ENCODE results near the gene MBP. TPM values are rescaled to one million over a fixed set of nuclear protein-coding genes. Genes with fewer than 3 reads are reported as not detected.

MBP gene
- total and polyA plus RNA-seq, 4 donors: 619 to 2,945 (median 1,632) TPM

DNA sequence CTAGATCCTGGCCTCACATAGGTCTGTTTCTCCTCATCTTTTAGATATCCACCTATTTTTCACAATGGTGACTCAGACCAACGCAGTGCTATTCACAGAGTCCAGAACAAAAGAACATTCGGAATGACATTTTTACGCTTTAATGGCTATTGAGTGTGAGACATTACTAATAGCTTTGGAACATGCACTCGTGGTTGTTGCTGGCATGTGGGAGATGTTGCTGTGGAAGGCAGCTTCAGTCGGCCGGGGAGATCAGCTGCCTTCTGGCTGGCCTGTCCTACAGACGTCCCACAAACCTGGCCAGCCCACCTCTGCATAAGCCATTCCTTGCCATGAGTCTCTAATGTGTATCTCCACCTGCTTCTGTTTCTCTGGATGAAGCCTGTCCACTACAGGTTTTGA lies 3.4 kb downstream of the MBP start:
- Histone ChIP-seq H3K36me3 (ENCODE audit: control insufficient read depth, insufficient read depth, low read length) (no peaks in the 10 kb centered on the region), H3K27me3 (ENCODE audit: control insufficient read depth, insufficient read depth, low read length) (peaks cover 32% of the 10 kb centered on the region), H3K4me1 (ENCODE audit: control insufficient read depth, insufficient read depth, low read length) (peaks cover 29% of the 10 kb centered on the region), H3K27ac (ENCODE audit: low read depth, low read length) (no peak overlapping the region), H3K4me3 (ENCODE audit: low read depth, low read length) (no peak overlapping the region), H3K9me3 (ENCODE audit: control insufficient read depth, insufficient read depth, low read length) (no peaks in the 10 kb centered on the region)
- WGBS (ENCODE audit: insufficient coverage): 51% methylated on average over 5 of the region's 7 CpGs
- no peak for DNase-seq (ENCODE audit: low read depth in 4 of 6, low spot score in 6 of 6)

DNA sequence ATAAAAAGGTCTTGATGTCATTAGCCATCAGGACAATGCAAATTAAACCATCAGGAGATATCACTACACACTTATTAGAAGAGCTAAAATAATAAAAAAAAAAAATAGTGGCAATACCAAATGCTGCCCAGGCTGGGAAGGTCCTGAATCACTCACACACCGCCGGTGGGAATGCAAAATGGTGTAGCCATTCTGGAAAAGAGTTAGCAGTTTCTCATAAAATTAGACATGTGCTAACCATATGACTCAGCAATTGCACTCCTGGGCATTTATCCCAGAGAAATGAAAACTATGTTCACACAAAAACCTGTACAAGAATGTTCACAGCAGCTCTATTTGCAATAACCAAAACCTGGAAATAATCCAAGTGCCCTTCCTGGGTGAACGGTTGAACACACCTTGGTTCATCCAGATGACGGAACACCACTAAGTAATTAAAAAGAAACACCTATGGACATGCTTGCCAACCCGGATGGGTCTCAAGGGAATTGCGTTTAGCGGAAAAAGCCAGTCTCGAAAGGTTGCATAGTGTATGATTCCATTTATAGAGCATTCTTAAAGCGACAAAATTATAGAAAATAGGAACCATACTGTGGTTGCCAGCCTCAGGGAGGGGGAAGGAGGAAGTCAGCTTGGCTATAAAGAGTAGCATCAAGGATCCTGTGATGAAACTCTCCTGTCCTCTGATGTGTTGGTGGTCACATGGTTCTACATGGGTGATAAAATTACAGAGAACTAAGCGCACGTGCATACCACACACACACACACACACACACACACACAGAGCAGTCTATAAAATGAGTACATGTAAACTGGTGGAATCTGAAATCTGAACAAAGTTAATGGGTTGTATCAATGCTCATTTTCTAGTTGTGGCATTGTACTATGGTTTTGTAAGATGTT lies 4.6 kb downstream of the MBP start:
- peaks cover 30% of the 10 kb centered on the region for H3K27me3 ChIP-seq (ENCODE audit: control insufficient read depth, insufficient read depth, low read length)
- DNase-seq (ENCODE audit: low read depth in 4 of 6, low spot score in 6 of 6): no peak

DNA sequence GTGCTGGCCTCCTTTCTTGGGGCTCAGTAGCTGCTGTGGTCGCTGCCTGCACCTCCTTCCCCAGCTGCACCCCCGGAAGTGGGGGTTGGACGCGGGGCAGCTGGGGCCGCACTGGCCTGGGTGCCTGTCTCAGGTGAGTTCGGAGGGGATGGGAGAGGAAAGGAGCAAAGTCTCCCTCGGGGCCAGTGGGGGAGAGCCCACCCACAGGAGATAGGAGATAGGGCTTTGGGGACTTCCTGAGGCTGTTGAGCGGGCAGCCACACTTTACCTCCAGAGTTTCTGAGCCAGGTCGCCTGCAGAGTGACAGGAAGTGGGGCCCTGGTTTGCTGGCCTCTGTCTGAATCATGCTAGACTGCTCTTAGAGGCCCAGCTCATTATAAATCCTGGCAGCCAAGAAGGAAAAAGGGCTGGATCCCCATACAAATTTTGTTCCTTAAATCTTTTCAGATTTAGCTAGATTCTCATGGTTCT lies 8.1 kb downstream of the MBP start:
- H3K9me3 ChIP-seq (ENCODE audit: control insufficient read depth, insufficient read depth, low read length): no peaks in the 10 kb centered on the region
- no peak for DNase-seq (ENCODE audit: low read depth in 4 of 6, low spot score in 6 of 6)
- peaks cover 3% of the 10 kb centered on the region for H3K4me1 ChIP-seq (ENCODE audit: control insufficient read depth, insufficient read depth, low read length)
- no peak overlapping the region for H3K4me3 ChIP-seq (ENCODE audit: low read depth, low read length)
- H3K27me3 ChIP-seq (ENCODE audit: control insufficient read depth, insufficient read depth, low read length): peaks cover 4% of the 10 kb centered on the region
- H3K27ac ChIP-seq (ENCODE audit: low read depth, low read length): no peak overlapping the region
- WGBS (ENCODE audit: insufficient coverage): 67% methylated on average over 8 of the region's 9 CpGs
- no peaks in the 10 kb centered on the region for H3K36me3 ChIP-seq (ENCODE audit: control insufficient read depth, insufficient read depth, low read length)

More for the DNA sequence above, 4.6 kb downstream of the MBP start:
- Histone ChIP-seq H3K27ac (ENCODE audit: low read depth, low read length) (no peak overlapping the region), H3K9me3 (ENCODE audit: control insufficient read depth, insufficient read depth, low read length) (no peaks in the 10 kb centered on the region), H3K4me1 (ENCODE audit: control insufficient read depth, insufficient read depth, low read length) (peaks cover 18% of the 10 kb centered on the region), H3K36me3 (ENCODE audit: control insufficient read depth, insufficient read depth, low read length) (no peaks in the 10 kb centered on the region), H3K4me3 (ENCODE audit: low read depth, low read length) (no peak overlapping the region)
- whole genome bisulfite sequencing (ENCODE audit: insufficient coverage): 83% methylated on average over 3 of the region's 11 CpGs

DNA sequence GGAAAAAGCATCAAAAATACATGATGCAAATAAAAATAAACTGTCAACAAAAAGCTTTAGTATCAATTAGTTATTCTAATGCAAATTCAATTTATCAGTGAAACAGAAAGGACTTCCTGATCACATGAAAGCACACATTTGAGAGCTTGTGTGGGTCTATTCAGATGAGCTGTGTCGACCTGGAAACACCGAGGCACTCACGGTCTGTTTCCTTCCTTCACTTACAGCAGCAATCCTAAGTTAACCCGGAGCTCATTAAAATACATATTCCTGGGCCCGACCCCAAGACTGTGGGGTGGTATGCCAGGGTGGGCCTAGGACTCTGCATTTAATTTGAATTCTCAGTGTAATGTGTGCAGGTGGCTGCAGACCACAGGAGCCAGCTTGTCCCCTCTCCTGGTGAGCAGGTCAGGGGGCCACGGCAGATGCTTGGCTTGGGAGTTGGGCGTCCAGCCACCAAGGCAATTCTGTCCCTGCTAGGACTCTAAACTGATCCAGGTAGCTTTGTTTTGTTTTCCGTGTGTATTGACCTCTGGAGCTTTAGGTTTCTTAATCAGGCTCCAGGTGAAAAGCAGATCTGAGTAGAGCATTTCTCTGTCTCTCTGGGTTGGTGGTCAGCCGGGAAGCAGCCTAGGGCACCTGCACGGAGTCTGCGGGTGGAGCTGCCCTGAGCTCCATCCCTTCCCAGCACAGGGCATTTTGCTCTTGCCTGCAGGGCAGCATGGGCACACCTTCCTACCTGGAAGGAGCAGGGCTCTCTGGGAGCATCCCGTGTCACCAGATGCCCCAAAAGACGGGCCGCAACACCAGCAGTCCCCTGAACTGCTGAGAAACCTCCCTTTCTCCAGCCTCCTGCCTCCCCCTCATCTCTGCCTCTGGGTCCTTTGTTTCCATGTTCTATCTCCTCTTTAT lies 9.0 kb downstream of the MBP start:
- Histone ChIP-seq H3K4me1 (ENCODE audit: control insufficient read depth, insufficient read depth, low read length) (peaks cover 3% of the 10 kb centered on the region), H3K9me3 (ENCODE audit: control insufficient read depth, insufficient read depth, low read length) (no peaks in the 10 kb centered on the region), H3K4me3 (ENCODE audit: low read depth, low read length) (no peak overlapping the region), H3K27me3 (ENCODE audit: control insufficient read depth, insufficient read depth, low read length) (no peaks in the 10 kb centered on the region), H3K36me3 (ENCODE audit: control insufficient read depth, insufficient read depth, low read length) (peaks cover 5% of the 10 kb centered on the region), H3K27ac (ENCODE audit: low read depth, low read length) (no peak overlapping the region)
- DNase-seq (ENCODE audit: low read depth in 4 of 6, low spot score in 6 of 6): no peak
- WGBS (ENCODE audit: insufficient coverage): 84% methylated on average over 10 of the region's 14 CpGs

DNA sequence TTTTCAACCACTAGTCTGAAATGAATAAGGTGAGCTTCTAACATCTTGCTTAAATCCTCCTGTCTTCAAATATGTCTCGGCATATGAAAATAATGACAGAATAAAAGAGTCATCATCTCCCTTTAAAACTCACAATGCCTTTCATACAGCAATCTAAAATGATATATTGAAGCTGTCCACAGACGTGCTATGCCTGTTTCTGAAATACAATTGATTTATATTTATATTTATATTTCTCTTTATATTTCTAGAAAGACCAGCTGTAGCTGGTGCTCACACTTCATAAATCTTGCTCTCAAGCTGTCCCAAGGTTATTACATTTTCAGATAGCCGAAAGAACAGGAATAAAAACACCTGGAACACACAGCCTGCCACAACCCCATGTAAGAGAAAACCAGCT lies 11.1 kb downstream of the MBP start:
- Histone ChIP-seq H3K27me3 (ENCODE audit: control insufficient read depth, insufficient read depth, low read length) (no peaks in the 10 kb centered on the region), H3K4me3 (ENCODE audit: low read depth, low read length) (no peak overlapping the region), H3K27ac (ENCODE audit: low read depth, low read length) (no peak overlapping the region), H3K9me3 (ENCODE audit: control insufficient read depth, insufficient read depth, low read length) (no peaks in the 10 kb centered on the region), H3K4me1 (ENCODE audit: control insufficient read depth, insufficient read depth, low read length) (peaks cover 3% of the 10 kb centered on the region), H3K36me3 (ENCODE audit: control insufficient read depth, insufficient read depth, low read length) (peaks cover 5% of the 10 kb centered on the region)
- no CpG with 5 or more reads among the region's 3 CpGs for WGBS (ENCODE audit: insufficient coverage)
- DNase-seq (ENCODE audit: low read depth in 4 of 6, low spot score in 6 of 6): peak in 1 of 6 donors; percentile 40

DNA sequence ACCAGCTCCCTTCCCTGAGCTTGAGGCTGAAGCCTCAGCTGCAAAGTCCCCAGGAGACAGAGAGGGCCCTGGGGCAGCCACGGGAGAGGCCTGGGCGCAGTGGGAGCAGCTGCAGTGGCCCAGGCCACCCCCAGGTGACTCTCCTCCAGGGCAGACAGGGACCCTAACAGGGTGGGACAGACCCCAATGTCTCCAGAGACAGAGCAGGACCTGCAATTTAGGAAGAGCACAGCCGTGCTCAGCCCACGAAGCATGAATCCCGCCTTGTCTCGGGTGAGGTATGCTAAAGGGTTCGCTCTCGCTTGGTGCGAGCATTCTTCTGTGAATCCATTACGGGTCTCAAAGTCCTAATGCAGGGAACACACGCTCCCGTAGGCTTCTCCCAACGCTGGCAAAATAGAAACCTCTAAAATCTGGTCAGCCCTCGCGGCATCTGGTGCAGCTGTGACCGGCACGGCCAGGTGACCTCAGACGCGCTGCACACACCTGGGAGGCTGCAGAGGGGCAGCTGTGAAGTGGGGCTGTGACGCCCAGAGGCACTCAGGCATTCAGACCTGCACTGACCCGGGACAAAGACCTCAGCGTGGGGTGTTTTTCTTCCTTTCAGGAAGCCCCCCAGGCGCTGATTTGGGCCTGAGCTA lies 12.6 kb downstream of the MBP start:
- no peak overlapping the region for H3K4me3 ChIP-seq (ENCODE audit: low read depth, low read length)
- 93% methylated on average over 23 of the region's 23 CpGs for whole genome bisulfite sequencing (ENCODE audit: insufficient coverage)
- no peaks in the 10 kb centered on the region for H3K9me3 ChIP-seq (ENCODE audit: control insufficient read depth, insufficient read depth, low read length)

DNA sequence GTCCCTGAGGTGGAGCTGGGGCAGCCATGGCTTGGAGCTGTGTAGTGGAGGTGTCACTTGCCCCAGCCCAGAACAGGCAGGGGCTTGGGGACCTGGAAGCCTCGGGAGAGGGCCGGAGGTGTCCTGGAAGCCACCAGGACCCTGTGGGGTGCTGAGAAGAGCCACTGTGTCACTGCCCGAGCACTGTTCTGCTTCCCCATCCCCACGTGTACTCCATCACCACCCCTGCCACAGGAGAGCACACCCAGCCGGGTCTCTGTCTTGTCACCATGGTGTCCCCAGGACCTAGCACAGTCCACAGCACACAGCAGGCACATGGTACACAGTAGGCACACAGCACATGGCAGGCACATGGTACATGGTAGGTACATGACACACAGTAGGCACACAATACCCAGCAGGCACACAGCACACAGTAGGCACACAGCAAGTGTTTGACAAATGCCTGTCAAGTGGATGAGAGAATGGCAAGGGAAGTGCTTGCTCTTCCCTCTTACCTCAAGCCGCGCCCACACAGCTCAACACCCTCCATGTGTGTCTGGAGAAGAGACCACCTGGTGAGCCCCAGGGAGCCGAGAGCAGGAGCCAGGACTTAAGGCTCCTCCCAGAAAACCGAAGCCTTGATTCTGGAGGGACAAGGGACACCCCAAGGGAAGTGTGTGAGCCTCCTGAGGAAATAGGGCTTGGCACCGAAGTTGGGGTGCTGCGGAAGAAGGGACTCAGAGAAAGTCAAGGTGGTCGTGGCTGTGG lies 13.3 kb downstream of the MBP start:
- Histone ChIP-seq H3K36me3 (ENCODE audit: control insufficient read depth, insufficient read depth, low read length) (peaks cover 8% of the 10 kb centered on the region), H3K4me3 (ENCODE audit: low read depth, low read length) (no peak overlapping the region), H3K27me3 (ENCODE audit: control insufficient read depth, insufficient read depth, low read length) (no peaks in the 10 kb centered on the region), H3K27ac (ENCODE audit: low read depth, low read length) (no peak overlapping the region), H3K4me1 (ENCODE audit: control insufficient read depth, insufficient read depth, low read length) (peaks cover 7% of the 10 kb centered on the region), H3K9me3 (ENCODE audit: control insufficient read depth, insufficient read depth, low read length) (no peaks in the 10 kb centered on the region)
- no peak for DNase-seq (ENCODE audit: low read depth in 4 of 6, low spot score in 6 of 6)
- 92% methylated on average over 12 of the region's 12 CpGs for WGBS (ENCODE audit: insufficient coverage)

More for the DNA sequence above, 12.6 kb downstream of the MBP start:
- Histone ChIP-seq H3K36me3 (ENCODE audit: control insufficient read depth, insufficient read depth, low read length) (peaks cover 5% of the 10 kb centered on the region), H3K4me1 (ENCODE audit: control insufficient read depth, insufficient read depth, low read length) (peaks cover 5% of the 10 kb centered on the region), H3K27ac (ENCODE audit: low read depth, low read length) (no peak overlapping the region), H3K27me3 (ENCODE audit: control insufficient read depth, insufficient read depth, low read length) (no peaks in the 10 kb centered on the region)
- DNase-seq (ENCODE audit: low read depth in 4 of 6, low spot score in 6 of 6): no peak

DNA sequence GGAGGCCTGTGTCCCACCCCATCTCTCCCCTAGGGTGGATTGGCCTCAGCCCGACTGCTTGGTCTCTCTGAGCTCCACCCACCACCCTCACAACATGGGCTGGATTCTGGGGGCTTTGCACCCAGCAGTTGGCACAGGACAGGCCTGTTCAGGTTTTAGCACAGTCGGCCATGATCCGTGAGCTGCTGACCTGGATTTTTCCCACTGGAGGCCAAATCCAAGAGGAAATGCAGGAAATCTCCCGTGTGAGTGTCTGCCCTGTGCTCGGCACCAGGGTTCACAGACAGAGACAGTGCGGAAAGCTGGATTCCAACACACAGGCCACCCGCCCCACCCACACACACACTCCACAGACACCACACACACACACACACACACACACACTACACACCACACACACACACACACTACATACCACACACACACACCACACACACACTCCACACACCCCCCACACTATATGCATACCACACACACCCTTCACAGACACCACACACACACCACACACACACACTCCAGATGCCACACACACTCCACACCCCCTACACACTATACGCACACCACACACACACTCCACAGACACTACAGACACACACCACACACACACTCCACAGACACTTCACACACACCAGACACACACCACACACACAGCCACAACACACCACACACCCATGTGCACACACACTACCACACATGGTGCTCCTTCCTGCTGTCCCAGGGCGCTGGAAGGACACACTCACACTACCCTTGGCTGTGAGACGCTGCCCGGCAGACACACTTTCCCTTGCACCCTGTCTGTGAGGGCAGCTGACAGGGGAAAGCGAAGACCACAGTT lies 14.1 kb downstream of the MBP start:
- WGBS (ENCODE audit: insufficient coverage): 94% methylated on average over 11 of the region's 12 CpGs

More for the DNA sequence above, 14.1 kb downstream of the MBP start:
- no peaks in the 10 kb centered on the region for H3K9me3 ChIP-seq (ENCODE audit: control insufficient read depth, insufficient read depth, low read length)
- no peak for DNase-seq (ENCODE audit: low read depth in 4 of 6, low spot score in 6 of 6)
- H3K27ac ChIP-seq (ENCODE audit: low read depth, low read length): no peak overlapping the region
- no peak overlapping the region for H3K4me3 ChIP-seq (ENCODE audit: low read depth, low read length)
- peaks cover 7% of the 10 kb centered on the region for H3K4me1 ChIP-seq (ENCODE audit: control insufficient read depth, insufficient read depth, low read length)
- H3K27me3 ChIP-seq (ENCODE audit: control insufficient read depth, insufficient read depth, low read length): no peaks in the 10 kb centered on the region
- H3K36me3 ChIP-seq (ENCODE audit: control insufficient read depth, insufficient read depth, low read length): peaks cover 8% of the 10 kb centered on the region
